ENCODE results near the gene KRTCAP2.

KRTCAP2 gene

GRCh38 chr1:155183775-155184221, 10.7 kb upstream of the KRTCAP2 start:
- DNase-seq (ENCODE audit: low spot score): no peak

GRCh38 chr1:155182052-155182550, 9.0 kb upstream of the KRTCAP2 start:
- no peak for DNase-seq (ENCODE audit: low spot score)

- DNase-seq (ENCODE audit: low spot score): no peak
These were observed 8.4 kb upstream of the KRTCAP2 start for GRCh38 chr1:155181371-155182051.

GRCh38 chr1:155179112-155180031, 6.3 kb upstream of the KRTCAP2 start:
- DNase-seq (ENCODE audit: low spot score): no peak

- no peak for DNase-seq (ENCODE audit: low spot score)
These were observed 5.5 kb upstream of the KRTCAP2 start for GRCh38 chr1:155178441-155179111.

GRCh38 chr1:155177918-155178281, 4.8 kb upstream of the KRTCAP2 start:
- no peak for DNase-seq (ENCODE audit: low spot score)

- DNase-seq (ENCODE audit: low spot score): no peak
These were observed 4.3 kb upstream of the KRTCAP2 start for GRCh38 chr1:155177192-155177917.

GRCh38 chr1:155176544-155177071, 3.5 kb upstream of the KRTCAP2 start:
- peak; percentile 84 for DNase-seq (ENCODE audit: low spot score)

- DNase-seq (ENCODE audit: low spot score): no peak
These were observed 2.8 kb upstream of the KRTCAP2 start for GRCh38 chr1:155175927-155176371.

- DNase-seq (ENCODE audit: low spot score): no peak
These were observed 2.3 kb upstream of the KRTCAP2 start for GRCh38 chr1:155175281-155175926.

- DNase-seq (ENCODE audit: low spot score): peak; percentile 70
These were observed 1.5 kb upstream of the KRTCAP2 start for GRCh38 chr1:155174324-155175280.

- peak; percentile 70 for DNase-seq (ENCODE audit: low spot score)
These were observed 597 bp upstream of the KRTCAP2 start, which contains the start of gene TRIM46 for GRCh38 chr1:155173478-155174323. TRIM46 (plus strand) TSS chr1:155173849; CDS start chr1:155173967, 118 bp downstream.

GRCh38 chr1:155171836-155172731, 1.0 kb downstream of the KRTCAP2 start:
- DNase-seq (ENCODE audit: low spot score): no peak

- DNase-seq (ENCODE audit: low spot score): no peak
These were observed 2.3 kb downstream of the KRTCAP2 start for GRCh38 chr1:155170806-155171205.

GRCh38 chr1:155170101-155170785, 2.9 kb downstream of the KRTCAP2 start:
- DNase-seq (ENCODE audit: low spot score): no peak

- DNase-seq (ENCODE audit: low spot score): no peak
These were observed 3.6 kb downstream of the KRTCAP2 start for GRCh38 chr1:155169541-155169940.

Measured in CD4-positive, alpha-beta T cell treated with Interleukin-6 at 100 ng/mL for 8 hours (primary cell).